VCaP (cell line): ENCODE results near the gene THOP1.
"Not testable (repeated sequence)": the region's sequence is repeated elsewhere in the genome, so short reads cannot be mapped to it uniquely, and the experiment has no call there.

Experiments used
- H3K27ac ChIP-seq: fragments of 450-650 bp; 2 replicates; pipeline ENCODE4 v1.5.1; 2017
- CTCF ChIP-seq: fragments of 450-650 bp; conservative IDR thresholded peaks from 2 replicates; pipeline ENCODE4 v1.5.1; 2017; ENCODE audit warnings: mild to moderate bottlenecking, moderate library complexity

Gene THOP1

GRCh38 chr19:2790557-2791271 is 5.4 kb downstream of the THOP1 start:
- TF ChIP-seq CTCF: no peak
- no peak overlapping the region for H3K27ac ChIP-seq

- no peak for TF ChIP-seq CTCF
Measured at GRCh38 chr19:2791440-2791839, 6.1 kb downstream of the THOP1 start.

GRCh38 chr19:2791876-2792275 is 6.6 kb downstream of the THOP1 start:
- H3K27ac ChIP-seq: no peak overlapping the region
- no peak for TF ChIP-seq CTCF

More at GRCh38 chr19:2791440-2791839, 6.1 kb downstream of the THOP1 start:
- H3K27ac ChIP-seq: no peak overlapping the region

GRCh38 chr19:2792666-2793065 is 7.4 kb downstream of the THOP1 start:
- H3K27ac ChIP-seq: not testable (repeated sequence)

- no peak overlapping the region for H3K27ac ChIP-seq
- no peak for TF ChIP-seq CTCF
Measured at GRCh38 chr19:2793126-2793525, 7.8 kb downstream of the THOP1 start.

GRCh38 chr19:2793577-2793976 is 8.3 kb downstream of the THOP1 start:
- no peak for TF ChIP-seq CTCF

GRCh38 chr19:2795827-2796658 is 10.7 kb downstream of the THOP1 start:
- H3K27ac ChIP-seq: peak overlapping the region; percentile 90
- TF ChIP-seq CTCF: no peak

More at GRCh38 chr19:2793577-2793976, 8.3 kb downstream of the THOP1 start:
- peak overlapping the region; percentile 90 for H3K27ac ChIP-seq
